Measurements from ENCODE around the gene NFE2.
A peak's percentile ranks its signal among the peaks of the same experiment; 100 is the strongest.

NFE2 gene

GRCh38 chr12:54296393-54297099, 4.3 kb downstream of the NFE2 start:
- DNase-seq (ENCODE audit: low read depth), result no peak
- TF ChIP-seq CTCF (IDR thresholded peaks at IDR 0.05; ENCODE audit: low read depth, low read length, missing control alignments), result no peak
- H3K4me3 ChIP-seq (ENCODE audit: low read depth, low read length), result no peak overlapping the region

- no peak overlapping the region for H3K4me3 ChIP-seq (ENCODE audit: low read depth, low read length)
- no peak for TF ChIP-seq CTCF (IDR thresholded peaks at IDR 0.05; ENCODE audit: low read depth, low read length, missing control alignments)
- DNase-seq (ENCODE audit: low read depth), result no peak
Observed at GRCh38 chr12:54294953-54295566, 5.8 kb downstream of the NFE2 start.

- no peak for DNase-seq (ENCODE audit: low read depth)
- TF ChIP-seq CTCF (IDR thresholded peaks at IDR 0.05; ENCODE audit: low read depth, low read length, missing control alignments), result peak; percentile 91
- H3K4me3 ChIP-seq (ENCODE audit: low read depth, low read length), result no peak overlapping the region
Observed at GRCh38 chr12:54294152-54294952, 6.5 kb downstream of the NFE2 start.

DNA sequence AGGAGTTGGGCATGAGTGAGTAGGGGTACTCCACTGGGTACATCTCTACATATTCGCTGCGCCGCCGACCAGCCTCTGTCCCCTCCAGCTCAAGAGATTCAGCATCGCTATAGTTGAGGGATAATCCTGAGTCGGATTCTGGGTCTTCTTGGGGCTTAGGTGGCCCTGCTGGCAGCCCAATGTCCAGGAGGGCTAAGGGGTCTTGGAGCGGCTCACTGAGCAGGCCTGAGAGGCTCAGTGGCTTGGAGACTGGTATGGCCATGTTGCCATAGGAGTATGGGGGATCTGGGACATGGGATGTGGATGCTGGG, 7.9 kb downstream of the NFE2 start:
- no peak for DNase-seq (ENCODE audit: low read depth)
- no peak for TF ChIP-seq CTCF (IDR thresholded peaks at IDR 0.05; ENCODE audit: low read depth, low read length, missing control alignments)
- no peak overlapping the region for H3K4me3 ChIP-seq (ENCODE audit: low read depth, low read length)

- TF ChIP-seq CTCF (IDR thresholded peaks at IDR 0.05; ENCODE audit: low read depth, low read length, missing control alignments), result no peak
- DNase-seq (ENCODE audit: low read depth), result no peak
- H3K4me3 ChIP-seq (ENCODE audit: low read depth, low read length), result no peak overlapping the region
Observed at GRCh38 chr12:54292083-54292930, 8.5 kb downstream of the NFE2 start.

DNA sequence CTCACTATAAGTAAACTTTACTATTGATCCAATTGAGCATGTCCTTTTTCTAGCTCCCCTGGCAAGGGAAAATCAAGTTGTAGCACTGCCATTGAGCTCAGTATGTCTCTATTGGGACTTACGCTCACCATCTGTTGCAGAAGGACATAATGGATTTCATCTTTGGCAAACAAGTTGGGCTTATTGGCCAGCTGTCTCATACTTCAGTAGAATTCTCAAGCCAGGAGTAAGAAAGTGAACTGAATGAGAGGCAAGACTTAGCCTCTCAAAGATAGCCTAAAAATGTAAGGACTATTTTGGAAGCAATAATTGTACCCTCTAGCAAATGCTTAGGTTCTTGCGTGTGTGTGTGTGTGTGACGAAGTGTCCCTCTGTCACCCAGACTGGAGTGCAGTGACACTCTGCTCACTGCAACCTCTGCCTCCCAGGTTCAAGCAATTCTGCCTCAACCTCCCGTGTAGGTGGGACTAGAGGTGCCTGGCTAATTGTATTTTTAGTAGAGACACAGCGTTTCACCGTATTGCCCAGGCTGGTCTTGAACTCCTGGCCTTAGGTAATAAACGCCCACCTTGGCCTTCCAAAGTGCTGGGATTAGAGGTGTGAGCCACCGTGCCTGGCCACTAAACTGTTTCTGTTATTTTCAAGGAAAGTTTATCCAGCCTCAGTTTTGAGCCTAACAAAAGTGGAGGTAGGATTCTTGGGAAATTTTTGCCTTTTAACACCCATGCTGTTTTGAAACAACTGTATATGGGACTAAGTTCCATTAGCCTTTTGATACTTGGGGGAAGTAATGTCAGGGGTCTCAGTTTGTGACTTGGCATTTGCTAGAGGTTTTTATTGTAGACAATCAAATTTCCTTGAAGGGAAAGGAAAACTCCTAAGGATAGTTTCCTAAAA, 13.3 kb downstream of the NFE2 start:
- H3K4me3 ChIP-seq (ENCODE audit: low read depth, low read length), result no peak overlapping the region
- no peak for DNase-seq (ENCODE audit: low read depth)
- TF ChIP-seq CTCF (IDR thresholded peaks at IDR 0.05; ENCODE audit: low read depth, low read length, missing control alignments), result no peak
